Mesendoderm (in vitro differentiated cells): ENCODE results near the gene TATDN3.

Experiments used
- DNase-seq: peaks from one replicate; pipeline ENCODE4 v3.0.0; 2013
- H2AK5ac ChIP-seq: 2 replicates; pipeline ENCODE4 v1.6.1; 2013; ENCODE audit warnings: low read length, inconsistent platforms
- H2BK120ac ChIP-seq: 2 replicates; pipeline ENCODE4 v1.6.1; 2013; ENCODE audit warnings: low read depth, mild to moderate bottlenecking, low read length, moderate library complexity, mixed read lengths
- H2BK15ac ChIP-seq: replicated peaks from 2 replicates; pipeline ENCODE4 v1.6.1; 2013; ENCODE audit warnings: low read depth, mild to moderate bottlenecking, moderate library complexity
- H2BK5ac ChIP-seq: 2 replicates; pipeline ENCODE4 v1.6.1; 2013; ENCODE audit warnings: low read length, inconsistent platforms
- H3K18ac ChIP-seq: 2 replicates; pipeline ENCODE4 v1.6.1; 2013; ENCODE audit warnings: mild to moderate bottlenecking, low read length, mixed read lengths
- H3K23ac ChIP-seq: one replicate; pipeline ENCODE4 v1.6.1; 2013; ENCODE audit warnings: low read length
- H3K27ac ChIP-seq: 2 replicates; pipeline ENCODE4 v1.5.1; 2013; ENCODE audit warnings: low read depth, mild to moderate bottlenecking, inconsistent platforms, low read length, moderate library complexity
- H3K27me3 ChIP-seq: 2 replicates; pipeline ENCODE4 v1.6.1; 2013; ENCODE audit warnings: low read length, control low read depth, mild to moderate bottlenecking, inconsistent platforms; ENCODE audit not compliant: insufficient read depth, poor library complexity
- H3K36me3 ChIP-seq: 2 replicates; pipeline ENCODE4 v1.6.1; 2013; ENCODE audit warnings: low read length, inconsistent platforms; ENCODE audit not compliant: control insufficient read depth, insufficient read depth
- H3K4ac ChIP-seq: one replicate; pipeline ENCODE4 v1.6.1; 2013; ENCODE audit warnings: low read depth, mild to moderate bottlenecking, low read length, moderate library complexity
- H3K4me1 ChIP-seq: 2 replicates; pipeline ENCODE4 v1.6.1; 2013; ENCODE audit warnings: low read depth, low read length, inconsistent platforms; ENCODE audit not compliant: control insufficient read depth
- H3K4me2 ChIP-seq: 2 replicates; pipeline ENCODE4 v1.6.1; 2013; ENCODE audit warnings: low read length
- H3K4me3 ChIP-seq: 2 replicates; pipeline ENCODE4 v1.5.1; 2013; ENCODE audit warnings: mild to moderate bottlenecking, low read length
- H3K56ac ChIP-seq: one replicate; pipeline ENCODE4 v1.6.1; 2013; ENCODE audit warnings: low read length
- H3K79me1 ChIP-seq: 2 replicates; pipeline ENCODE4 v1.6.1; 2013; ENCODE audit warnings: low read length, inconsistent platforms
- H3K79me2 ChIP-seq: 2 replicates; pipeline ENCODE4 v1.6.1; 2013; ENCODE audit warnings: mild to moderate bottlenecking, low read length; ENCODE audit not compliant: control insufficient read depth, insufficient read depth
- H3K9ac ChIP-seq: 2 replicates; pipeline ENCODE4 v1.6.1; 2013; ENCODE audit warnings: low read length, inconsistent platforms
- H4K5ac ChIP-seq: one replicate; pipeline ENCODE4 v1.6.1; 2013; ENCODE audit warnings: low read length
- H4K8ac ChIP-seq: one replicate; pipeline ENCODE4 v1.6.1; 2013; ENCODE audit warnings: low read depth, mild to moderate bottlenecking, control low read depth, low read length, moderate library complexity
- WGBS: extraction: QIAGEN DNeasy Blood & Tissue Kit; methylation state at CpG from one replicate; pipeline ENCODE4 v1.1.7; 2013; ENCODE audit warnings: low lambda C conversion rate, missing lambda C conversion rate; ENCODE audit not compliant: insufficient coverage; ENCODE audit errors: extremely low coverage; 5-methylcytosine and 5-hydroxymethylcytosine counted together

The TATDN3 gene

DNA sequence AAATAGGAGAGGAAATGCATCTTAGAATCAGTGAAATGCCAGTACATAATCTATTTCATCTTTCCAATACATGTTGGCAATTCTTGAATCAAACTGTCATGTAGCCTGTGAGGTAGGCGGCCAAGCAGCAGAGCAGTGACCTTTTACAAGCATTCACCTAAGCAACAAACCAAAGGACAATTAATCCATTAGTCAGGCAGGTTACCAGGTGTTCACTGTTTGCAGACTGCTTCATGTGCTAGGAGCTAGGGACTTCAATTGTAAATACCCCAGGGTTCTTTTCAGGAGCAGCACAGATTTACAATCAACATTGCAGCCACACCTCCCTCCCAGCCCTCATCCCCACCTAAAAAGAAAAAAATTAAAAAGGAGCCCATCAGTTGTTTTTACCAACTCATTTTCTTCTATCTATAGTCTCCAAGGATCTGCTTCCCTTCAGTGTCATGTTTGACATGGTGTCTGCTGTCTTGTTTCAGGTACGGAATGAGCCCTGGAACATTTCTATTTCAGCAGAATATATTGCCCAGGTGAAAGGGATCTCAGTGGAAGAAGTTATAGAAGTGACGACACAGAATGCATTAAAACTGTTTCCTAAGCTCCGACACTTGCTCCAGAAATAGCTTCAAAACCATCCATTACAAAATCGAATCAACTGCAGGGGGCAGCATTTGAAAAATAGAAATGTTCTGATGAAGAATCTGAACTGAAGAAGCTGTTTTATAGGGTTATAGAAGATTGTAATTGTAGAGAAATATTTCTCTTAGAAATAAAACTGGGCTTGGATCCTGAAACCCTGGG is 23.0 kb downstream of the TATDN3 start:
- no peak overlapping the region for H2BK5ac ChIP-seq
- H3K18ac ChIP-seq, result no peak overlapping the region
- no peak overlapping the region for H3K23ac ChIP-seq
- no peak overlapping the region for H4K5ac ChIP-seq
- H3K9ac ChIP-seq, result no peak overlapping the region
- H2AK5ac ChIP-seq, result no peak overlapping the region
- H3K56ac ChIP-seq, result peak overlapping the region; percentile 28
- H3K4me3 ChIP-seq, result no peak overlapping the region
- H3K4ac ChIP-seq, result no peak overlapping the region
- DNase-seq, result no peak
- no peaks in the 10 kb centered on the region for H3K36me3 ChIP-seq
- no peak overlapping the region for H3K4me2 ChIP-seq
- no peak overlapping the region for H4K8ac ChIP-seq
- H2BK15ac ChIP-seq, result no peak overlapping the region
- H3K79me1 ChIP-seq, result no peaks in the 10 kb centered on the region
- no peaks in the 10 kb centered on the region for H3K27me3 ChIP-seq
- whole genome bisulfite sequencing, result no CpG with 5 or more reads among the region's 5 CpGs
- no peaks in the 10 kb centered on the region for H3K79me2 ChIP-seq
- H2BK120ac ChIP-seq, result no peak overlapping the region
- H3K4me1 ChIP-seq, result no peaks in the 10 kb centered on the region
- no peak overlapping the region for H3K27ac ChIP-seq

DNA sequence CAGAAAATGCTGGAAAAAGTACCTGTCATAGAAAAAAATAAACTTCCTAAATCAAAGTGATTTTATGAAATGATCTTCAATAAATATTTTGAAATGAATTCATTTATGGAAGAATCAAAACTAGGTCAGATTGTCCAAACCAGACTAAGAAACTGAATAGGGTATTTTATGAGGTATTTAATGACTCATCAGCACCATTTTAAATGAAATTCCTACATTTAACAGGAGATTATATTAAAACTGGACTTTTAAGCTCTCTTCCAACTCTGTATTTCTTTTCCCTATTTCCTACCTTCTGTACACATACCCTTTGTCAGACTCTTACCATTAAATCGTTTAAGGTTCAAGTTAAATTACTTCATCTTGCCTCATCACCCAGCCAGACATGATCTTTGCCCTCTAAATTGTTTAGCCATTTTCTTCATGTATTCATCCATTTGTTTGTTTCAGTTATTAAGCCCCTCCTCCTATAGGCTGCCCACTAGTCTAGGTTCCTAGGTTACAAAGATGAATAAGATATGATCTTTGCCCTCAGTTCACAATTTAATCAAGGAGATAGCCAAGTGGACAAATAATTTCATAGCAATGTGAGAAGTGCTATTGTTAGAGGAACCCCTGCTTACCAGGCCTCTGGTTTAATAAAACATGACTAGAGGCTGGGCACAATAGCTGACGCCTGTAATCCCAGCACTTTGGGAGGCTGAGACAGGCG is 25.0 kb downstream of the TATDN3 start:
- Histone ChIP-seq H3K79me1 (no peaks in the 10 kb centered on the region), H2BK120ac (no peak overlapping the region), H3K18ac (no peak overlapping the region), H3K36me3 (no peaks in the 10 kb centered on the region), H3K9ac (no peak overlapping the region), H2AK5ac (no peak overlapping the region), H3K4ac (no peak overlapping the region), H3K4me2 (no peak overlapping the region), H4K8ac (no peak overlapping the region), H3K79me2 (no peaks in the 10 kb centered on the region), H3K27me3 (no peaks in the 10 kb centered on the region), H3K27ac (no peak overlapping the region), H3K4me3 (no peak overlapping the region), H2BK15ac (no peak overlapping the region), H2BK5ac (no peak overlapping the region), H4K5ac (no peak overlapping the region), H3K4me1 (no peaks in the 10 kb centered on the region), H3K56ac (no peak overlapping the region), H3K23ac (no peak overlapping the region)
- WGBS, result no CpG with 5 or more reads among the region's 3 CpGs
- no peak for DNase-seq

DNA sequence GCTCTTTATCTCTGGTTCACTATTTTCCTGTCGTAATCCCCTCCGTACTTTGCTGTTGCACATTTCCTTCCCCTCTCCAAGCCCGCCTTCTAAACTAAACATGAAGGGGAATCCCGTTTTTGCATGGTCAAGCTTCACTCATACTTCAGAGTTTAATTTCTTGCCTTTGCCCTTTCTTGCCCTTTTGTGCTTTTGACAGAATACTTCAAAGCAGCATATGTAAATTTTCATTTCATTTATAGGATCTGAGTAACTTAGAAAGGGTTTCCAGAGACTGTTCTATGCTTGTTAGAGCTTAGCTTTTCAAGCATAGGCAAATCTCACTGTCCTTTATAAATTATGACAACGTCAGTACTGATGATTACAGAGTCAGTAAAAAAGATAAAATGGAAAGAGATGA is 28.0 kb downstream of the TATDN3 start:
- Histone ChIP-seq H3K4me2 (no peak overlapping the region), H3K36me3 (no peaks in the 10 kb centered on the region), H4K8ac (no peak overlapping the region), H3K27ac (no peak overlapping the region), H2AK5ac (no peak overlapping the region), H4K5ac (no peak overlapping the region), H3K27me3 (no peaks in the 10 kb centered on the region), H3K23ac (no peak overlapping the region), H3K9ac (no peak overlapping the region), H3K79me1 (no peaks in the 10 kb centered on the region), H2BK15ac (no peak overlapping the region), H3K4me3 (no peak overlapping the region), H3K56ac (no peak overlapping the region), H3K18ac (no peak overlapping the region), H3K4me1 (no peaks in the 10 kb centered on the region), H3K79me2 (no peaks in the 10 kb centered on the region), H2BK5ac (no peak overlapping the region), H3K4ac (no peak overlapping the region), H2BK120ac (no peak overlapping the region)
- WGBS, result no CpG with 5 or more reads among the region's 5 CpGs
- DNase-seq, result no peak

DNA sequence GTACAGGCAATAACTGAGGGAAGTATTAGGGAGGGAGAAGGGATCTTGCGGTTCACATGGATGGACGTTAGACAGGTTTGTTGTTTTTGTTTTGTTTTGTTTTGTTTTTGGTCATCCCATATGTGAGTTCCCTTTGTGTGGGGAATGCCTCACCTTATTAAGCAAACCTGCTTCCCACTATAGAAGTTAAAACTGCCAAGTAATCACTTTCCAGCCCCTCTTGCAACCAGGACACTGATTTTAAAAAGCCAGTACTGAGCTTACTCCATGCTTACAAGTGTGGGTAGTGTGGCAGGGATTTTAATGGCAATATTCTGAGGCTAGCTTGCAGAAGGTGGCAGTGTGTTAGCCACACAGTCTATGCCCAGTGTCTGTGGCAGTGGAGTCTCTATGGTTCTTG is 29.3 kb downstream of the TATDN3 start:
- H3K79me2 ChIP-seq, result no peaks in the 10 kb centered on the region
- H3K4ac ChIP-seq, result no peak overlapping the region
- DNase-seq, result no peak
- H3K56ac ChIP-seq, result no peak overlapping the region
- H3K18ac ChIP-seq, result no peak overlapping the region
- H2BK15ac ChIP-seq, result no peak overlapping the region
- no peak overlapping the region for H3K23ac ChIP-seq
- no peak overlapping the region for H3K4me3 ChIP-seq
- no peak overlapping the region for H3K4me2 ChIP-seq
- no peak overlapping the region for H4K5ac ChIP-seq
- no CpG with 5 or more reads among the region's 2 CpGs for WGBS
- no peaks in the 10 kb centered on the region for H3K27me3 ChIP-seq
- H2AK5ac ChIP-seq, result no peak overlapping the region
- no peaks in the 10 kb centered on the region for H3K4me1 ChIP-seq
- H3K9ac ChIP-seq, result no peak overlapping the region
- H2BK5ac ChIP-seq, result no peak overlapping the region
- H4K8ac ChIP-seq, result no peak overlapping the region
- no peaks in the 10 kb centered on the region for H3K79me1 ChIP-seq
- H3K36me3 ChIP-seq, result no peaks in the 10 kb centered on the region
- no peak overlapping the region for H3K27ac ChIP-seq
- no peak overlapping the region for H2BK120ac ChIP-seq

DNA sequence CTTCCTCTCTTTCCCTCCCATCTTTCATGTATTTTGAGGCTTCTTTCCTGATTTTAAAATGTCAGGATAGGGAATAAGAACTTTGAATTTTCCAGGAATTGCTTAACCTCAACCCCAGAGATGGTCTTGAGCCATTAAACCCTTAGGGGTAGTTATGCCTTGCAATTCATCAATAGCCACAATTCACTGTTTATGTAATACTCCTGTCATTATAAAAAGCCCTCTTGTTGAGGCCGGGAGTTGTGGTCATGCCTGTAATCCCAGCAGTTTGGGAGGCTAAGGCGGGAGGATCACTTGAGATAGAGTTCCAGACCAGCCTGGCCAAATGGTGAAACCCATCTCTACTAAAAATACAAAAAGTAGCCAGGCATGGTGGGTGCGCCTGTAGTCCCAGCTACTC is 31.3 kb downstream of the TATDN3 start:
- Histone ChIP-seq H3K23ac (no peak overlapping the region), H3K56ac (no peak overlapping the region), H4K8ac (no peak overlapping the region), H3K79me1 (no peaks in the 10 kb centered on the region), H3K36me3 (no peaks in the 10 kb centered on the region), H2BK5ac (no peak overlapping the region), H2BK15ac (no peak overlapping the region), H2BK120ac (no peak overlapping the region), H3K4me1 (no peaks in the 10 kb centered on the region), H3K4ac (no peak overlapping the region), H3K27ac (no peak overlapping the region), H3K9ac (no peak overlapping the region), H3K4me3 (no peak overlapping the region), H3K4me2 (no peak overlapping the region), H2AK5ac (no peak overlapping the region), H3K18ac (no peak overlapping the region), H4K5ac (no peak overlapping the region), H3K79me2 (no peaks in the 10 kb centered on the region), H3K27me3 (no peaks in the 10 kb centered on the region)
- WGBS, result no CpG with 5 or more reads among the region's 3 CpGs
- no peak for DNase-seq
